ENCODE measurements around the gene RDX. TPM values are rescaled to one million over a fixed set of nuclear protein-coding genes. Genes with fewer than 3 reads are reported as not detected.

RDX gene
- total RNA-seq, 1 donor from 2014 or later = 132 TPM

DNA sequence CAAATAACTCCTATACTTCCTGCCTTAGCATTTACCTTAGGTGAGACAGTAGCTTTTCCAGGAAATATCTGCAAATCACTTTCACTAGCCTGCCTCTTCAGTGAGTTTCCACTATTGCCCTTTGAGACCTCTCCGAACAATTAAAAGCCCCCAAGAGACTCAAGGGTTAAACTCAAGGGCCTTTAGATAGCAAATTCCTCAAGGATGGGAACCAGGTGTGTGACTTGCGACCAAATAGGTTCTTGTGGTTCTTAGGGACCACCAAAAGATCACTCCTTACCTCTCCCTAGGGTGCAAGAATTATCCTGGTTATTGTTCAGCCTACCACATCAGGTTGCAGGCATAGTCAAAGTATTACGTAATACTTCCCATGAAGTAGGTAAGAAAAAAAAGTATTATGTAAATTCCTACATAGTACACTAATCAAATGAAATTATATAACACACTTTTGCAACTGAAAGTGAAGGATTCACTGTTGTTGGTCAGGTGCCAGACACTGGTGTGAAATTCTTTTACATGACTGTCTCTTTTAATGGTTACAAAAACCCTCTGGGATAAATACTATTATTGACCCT lies 1.4 kb upstream of the RDX start:
- H2AFZ ChIP-seq (ENCODE audit: low read depth, low read length) = no peak overlapping the region
- peaks cover 25% of the 10 kb centered on the region for H3K4me1 Mint-ChIP-seq (ENCODE audit: low read depth, unreplicated experiment)
- H3K36me3 ChIP-seq (ENCODE audit: insufficient read depth, low read length) = no peaks in the 10 kb centered on the region
- H3K9me3 Mint-ChIP-seq (ENCODE audit: unreplicated experiment) = no peaks in the 10 kb centered on the region
- no peak overlapping the region for H3K27ac ChIP-seq (ENCODE audit: low read depth, low read length)
- H3K79me2 ChIP-seq (ENCODE audit: insufficient read depth, low read length) = peaks cover 35% of the 10 kb centered on the region
- H3K4me3 Mint-ChIP-seq (ENCODE audit: unreplicated experiment) = peak overlapping the region; percentile 87
- H4K20me1 ChIP-seq (ENCODE audit: insufficient read depth, low read length) = peaks cover 27% of the 10 kb centered on the region
- H3K27me3 Mint-ChIP-seq (ENCODE audit: low read depth, unreplicated experiment) = no peaks in the 10 kb centered on the region
- peak overlapping the region; percentile 90 for H3K4me2 ChIP-seq (ENCODE audit: low read length)
- TF ChIP-seq, protein P1, sequence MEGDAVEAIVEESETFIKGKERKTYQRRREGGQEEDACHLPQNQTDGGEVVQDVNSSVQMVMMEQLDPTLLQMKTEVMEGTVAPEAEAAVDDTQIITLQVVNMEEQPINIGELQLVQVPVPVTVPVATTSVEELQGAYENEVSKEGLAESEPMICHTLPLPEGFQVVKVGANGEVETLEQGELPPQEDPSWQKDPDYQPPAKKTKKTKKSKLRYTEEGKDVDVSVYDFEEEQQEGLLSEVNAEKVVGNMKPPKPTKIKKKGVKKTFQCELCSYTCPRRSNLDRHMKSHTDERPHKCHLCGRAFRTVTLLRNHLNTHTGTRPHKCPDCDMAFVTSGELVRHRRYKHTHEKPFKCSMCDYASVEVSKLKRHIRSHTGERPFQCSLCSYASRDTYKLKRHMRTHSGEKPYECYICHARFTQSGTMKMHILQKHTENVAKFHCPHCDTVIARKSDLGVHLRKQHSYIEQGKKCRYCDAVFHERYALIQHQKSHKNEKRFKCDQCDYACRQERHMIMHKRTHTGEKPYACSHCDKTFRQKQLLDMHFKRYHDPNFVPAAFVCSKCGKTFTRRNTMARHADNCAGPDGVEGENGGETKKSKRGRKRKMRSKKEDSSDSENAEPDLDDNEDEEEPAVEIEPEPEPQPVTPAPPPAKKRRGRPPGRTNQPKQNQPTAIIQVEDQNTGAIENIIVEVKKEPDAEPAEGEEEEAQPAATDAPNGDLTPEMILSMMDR (IDR thresholded peaks at IDR 0.05; ENCODE audit: insufficient read depth, low read depth, low read length) = no peak
- TF ChIP-seq EZH2 (IDR thresholded peaks at IDR 0.05; ENCODE audit: insufficient read depth, low read length) = no peak
- H3K9me3 ChIP-seq (ENCODE audit: insufficient read depth, low read depth, low read length) = no peaks in the 10 kb centered on the region
- H3K9ac ChIP-seq (ENCODE audit: low read length) = no peak overlapping the region
- H3K4me1 ChIP-seq (ENCODE audit: insufficient read depth, low read length) = peaks cover 18% of the 10 kb centered on the region
- no peak for FAIRE-seq
- no peaks in the 10 kb centered on the region for H3K36me3 Mint-ChIP-seq (ENCODE audit: low read depth, unreplicated experiment)
- no peak overlapping the region for H3K4me3 ChIP-seq (ENCODE audit: insufficient read depth, low read depth, low read length)
- H3K27ac Mint-ChIP-seq (ENCODE audit: unreplicated experiment) = no peak overlapping the region
- H3K27me3 ChIP-seq (ENCODE audit: insufficient read depth, low read length) = no peaks in the 10 kb centered on the region
- no peak for DNase-seq (ENCODE audit: low read depth)

DNA sequence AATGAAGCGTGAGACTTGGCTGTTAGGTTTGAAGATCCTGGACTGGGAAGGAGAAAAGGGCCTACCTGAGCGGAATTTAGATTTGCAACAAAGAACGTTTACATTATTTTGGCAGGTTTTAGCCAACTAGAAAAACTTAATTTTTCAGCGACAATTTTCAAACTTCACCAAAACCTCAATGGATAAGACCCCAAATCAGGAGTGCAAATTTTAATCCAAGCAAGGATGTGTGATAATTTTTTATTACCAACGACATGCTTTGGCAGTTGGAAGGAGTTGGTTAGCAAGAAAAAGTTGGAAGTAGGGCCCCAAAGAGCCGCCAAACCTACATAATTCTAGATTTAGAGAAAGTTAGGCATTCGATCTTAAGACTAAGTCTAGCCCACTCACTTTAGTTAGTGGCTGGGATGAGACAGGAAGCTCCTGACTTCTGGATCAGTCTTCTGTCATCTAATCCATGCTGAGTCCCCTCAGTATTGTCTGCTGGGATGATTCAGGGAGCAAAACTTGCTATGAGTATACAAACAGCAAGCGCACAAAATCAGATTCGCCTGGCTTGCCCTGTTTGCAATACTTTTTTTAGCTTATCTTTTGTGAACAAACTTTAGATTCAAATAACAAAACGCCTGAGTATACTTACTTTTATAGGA lies 787 bp upstream of the RDX start:
- H3K9me3 ChIP-seq (ENCODE audit: insufficient read depth, low read depth, low read length) = no peaks in the 10 kb centered on the region
- peak overlapping the region; percentile 62 for H3K27ac ChIP-seq (ENCODE audit: low read depth, low read length)
- TF ChIP-seq, protein P1 (IDR thresholded peaks at IDR 0.05; ENCODE audit: insufficient read depth, low read depth, low read length) = no peak
- TF ChIP-seq EZH2 (IDR thresholded peaks at IDR 0.05; ENCODE audit: insufficient read depth, low read length) = no peak
- H3K9ac ChIP-seq (ENCODE audit: low read length) = peak overlapping the region; percentile 97
- H3K4me1 Mint-ChIP-seq (ENCODE audit: low read depth, unreplicated experiment) = peaks cover 25% of the 10 kb centered on the region
- H3K79me2 ChIP-seq (ENCODE audit: insufficient read depth, low read length) = peaks cover 41% of the 10 kb centered on the region
- no peaks in the 10 kb centered on the region for H3K36me3 ChIP-seq (ENCODE audit: insufficient read depth, low read length)
- no peaks in the 10 kb centered on the region for H3K27me3 ChIP-seq (ENCODE audit: insufficient read depth, low read length)
- peaks cover 31% of the 10 kb centered on the region for H4K20me1 ChIP-seq (ENCODE audit: insufficient read depth, low read length)
- H3K4me3 Mint-ChIP-seq (ENCODE audit: unreplicated experiment) = peak overlapping the region; percentile 87
- no peaks in the 10 kb centered on the region for H3K9me3 Mint-ChIP-seq (ENCODE audit: unreplicated experiment)
- H3K36me3 Mint-ChIP-seq (ENCODE audit: low read depth, unreplicated experiment) = no peaks in the 10 kb centered on the region
- FAIRE-seq (no peak), DNase-seq (ENCODE audit: low read depth) (no peak)
- H2AFZ ChIP-seq (ENCODE audit: low read depth, low read length) = peak overlapping the region; percentile 44
- peak overlapping the region; percentile 59 for H3K4me3 ChIP-seq (ENCODE audit: insufficient read depth, low read depth, low read length)
- peak overlapping the region; percentile 90 for H3K4me2 ChIP-seq (ENCODE audit: low read length)
- H3K4me1 ChIP-seq (ENCODE audit: insufficient read depth, low read length) = peaks cover 18% of the 10 kb centered on the region
- peak overlapping the region; percentile 86 for H3K27ac Mint-ChIP-seq (ENCODE audit: unreplicated experiment)
- H3K27me3 Mint-ChIP-seq (ENCODE audit: low read depth, unreplicated experiment) = no peaks in the 10 kb centered on the region

Measured in astrocyte (in vitro differentiated cells and primary cell).